Suprapubic skin (tissue), 3 donors: ENCODE measurements around the gene HMCN1.

ENCODE experiments used
- POLR2A ChIP-seq, 2 donors: fragments of 450-650 bp; IDR thresholded peaks; one replicate each; pipeline ENCODE4 v1.6.1; 2017; ENCODE audit warnings: antibody characterized with exemption in 2 of 2, mild to moderate bottlenecking in 2 of 2, moderate library complexity in 2 of 2
- TF ChIP-seq, protein P1 (sequence below), 2 donors: fragments of 200-600 bp in 1 of 2; fragments of 450-650 bp in 1 of 2; sonication (generic) in 1 of 2; IDR thresholded peaks; one replicate each; pipeline ENCODE4 v1.5.1; 2016 to 2019; ENCODE audit warnings: antibody characterized with exemption in 2 of 2, mild to moderate bottlenecking in 1 of 2, moderate library complexity in 1 of 2

DNA sequence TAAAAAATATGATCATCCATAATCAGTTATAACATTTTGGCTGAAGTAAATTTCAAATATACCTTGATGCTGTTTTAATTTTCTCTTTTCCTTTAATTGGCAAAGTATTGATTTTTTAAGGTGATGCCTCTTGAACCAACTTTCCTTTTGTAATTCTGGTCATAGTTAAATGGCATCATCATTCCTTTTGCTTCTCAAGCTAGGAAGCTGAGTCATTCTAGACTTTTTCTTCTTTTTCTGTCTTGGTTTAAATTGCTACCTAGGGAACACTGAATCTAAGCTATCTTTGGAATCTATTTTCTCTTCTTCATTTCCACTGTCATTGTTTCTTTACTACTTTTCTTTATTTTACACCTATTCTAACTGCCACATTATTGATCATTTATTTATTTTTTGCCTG is 162.7 kb downstream of the HMCN1 start:
- TF ChIP-seq, protein P1, sequence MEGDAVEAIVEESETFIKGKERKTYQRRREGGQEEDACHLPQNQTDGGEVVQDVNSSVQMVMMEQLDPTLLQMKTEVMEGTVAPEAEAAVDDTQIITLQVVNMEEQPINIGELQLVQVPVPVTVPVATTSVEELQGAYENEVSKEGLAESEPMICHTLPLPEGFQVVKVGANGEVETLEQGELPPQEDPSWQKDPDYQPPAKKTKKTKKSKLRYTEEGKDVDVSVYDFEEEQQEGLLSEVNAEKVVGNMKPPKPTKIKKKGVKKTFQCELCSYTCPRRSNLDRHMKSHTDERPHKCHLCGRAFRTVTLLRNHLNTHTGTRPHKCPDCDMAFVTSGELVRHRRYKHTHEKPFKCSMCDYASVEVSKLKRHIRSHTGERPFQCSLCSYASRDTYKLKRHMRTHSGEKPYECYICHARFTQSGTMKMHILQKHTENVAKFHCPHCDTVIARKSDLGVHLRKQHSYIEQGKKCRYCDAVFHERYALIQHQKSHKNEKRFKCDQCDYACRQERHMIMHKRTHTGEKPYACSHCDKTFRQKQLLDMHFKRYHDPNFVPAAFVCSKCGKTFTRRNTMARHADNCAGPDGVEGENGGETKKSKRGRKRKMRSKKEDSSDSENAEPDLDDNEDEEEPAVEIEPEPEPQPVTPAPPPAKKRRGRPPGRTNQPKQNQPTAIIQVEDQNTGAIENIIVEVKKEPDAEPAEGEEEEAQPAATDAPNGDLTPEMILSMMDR (IDR thresholded peaks at IDR 0.05) = no peak
- no peak for TF ChIP-seq POLR2A (IDR thresholded peaks at IDR 0.05)
